ENCODE measurements around the gene KCNS1.

The KCNS1 gene

GRCh38 chr20:45056473-45057173 lies 44.3 kb downstream of the KCNS1 start:
- peak overlapping the region; percentile 71 for H3K27ac Mint-ChIP-seq
- H3K4me1 Mint-ChIP-seq (ENCODE audit: low read depth) = peaks cover 87% of the 10 kb centered on the region
- no peaks in the 10 kb centered on the region for H3K27me3 Mint-ChIP-seq
- no peak for DNase-seq
- H3K4me3 Mint-ChIP-seq = no peak overlapping the region
- peaks cover 96% of the 10 kb centered on the region for H3K36me3 Mint-ChIP-seq (ENCODE audit: low read depth)
- H3K9me3 Mint-ChIP-seq = no peaks in the 10 kb centered on the region

DNA sequence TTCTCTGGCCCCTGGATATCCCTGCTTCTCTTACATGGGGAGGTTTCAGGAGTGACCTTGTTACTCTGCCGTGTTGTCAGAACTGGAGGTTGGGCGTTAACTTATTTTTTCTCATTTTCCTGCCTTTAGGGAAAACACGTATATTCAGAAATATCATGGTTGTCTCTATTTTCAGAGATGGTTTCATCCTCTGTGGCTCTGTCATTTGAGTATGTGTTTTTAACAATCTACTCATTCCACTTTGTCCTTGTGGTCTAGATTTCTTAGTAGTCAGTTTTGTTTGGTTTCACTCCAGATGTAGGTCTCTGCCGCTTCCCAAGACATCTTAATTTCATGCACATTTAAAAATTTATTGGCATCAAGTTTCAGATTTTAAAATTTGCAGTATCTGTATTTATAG lies 45.9 kb downstream of the KCNS1 start:
- peaks cover 88% of the 10 kb centered on the region for H3K36me3 Mint-ChIP-seq (ENCODE audit: low read depth)
- no peaks in the 10 kb centered on the region for H3K9me3 Mint-ChIP-seq
- H3K27me3 Mint-ChIP-seq = no peaks in the 10 kb centered on the region
- peaks cover 80% of the 10 kb centered on the region for H3K4me1 Mint-ChIP-seq (ENCODE audit: low read depth)
- H3K27ac Mint-ChIP-seq = peak overlapping the region; percentile 76
- H3K4me3 Mint-ChIP-seq = no peak overlapping the region
- DNase-seq = no peak

DNA sequence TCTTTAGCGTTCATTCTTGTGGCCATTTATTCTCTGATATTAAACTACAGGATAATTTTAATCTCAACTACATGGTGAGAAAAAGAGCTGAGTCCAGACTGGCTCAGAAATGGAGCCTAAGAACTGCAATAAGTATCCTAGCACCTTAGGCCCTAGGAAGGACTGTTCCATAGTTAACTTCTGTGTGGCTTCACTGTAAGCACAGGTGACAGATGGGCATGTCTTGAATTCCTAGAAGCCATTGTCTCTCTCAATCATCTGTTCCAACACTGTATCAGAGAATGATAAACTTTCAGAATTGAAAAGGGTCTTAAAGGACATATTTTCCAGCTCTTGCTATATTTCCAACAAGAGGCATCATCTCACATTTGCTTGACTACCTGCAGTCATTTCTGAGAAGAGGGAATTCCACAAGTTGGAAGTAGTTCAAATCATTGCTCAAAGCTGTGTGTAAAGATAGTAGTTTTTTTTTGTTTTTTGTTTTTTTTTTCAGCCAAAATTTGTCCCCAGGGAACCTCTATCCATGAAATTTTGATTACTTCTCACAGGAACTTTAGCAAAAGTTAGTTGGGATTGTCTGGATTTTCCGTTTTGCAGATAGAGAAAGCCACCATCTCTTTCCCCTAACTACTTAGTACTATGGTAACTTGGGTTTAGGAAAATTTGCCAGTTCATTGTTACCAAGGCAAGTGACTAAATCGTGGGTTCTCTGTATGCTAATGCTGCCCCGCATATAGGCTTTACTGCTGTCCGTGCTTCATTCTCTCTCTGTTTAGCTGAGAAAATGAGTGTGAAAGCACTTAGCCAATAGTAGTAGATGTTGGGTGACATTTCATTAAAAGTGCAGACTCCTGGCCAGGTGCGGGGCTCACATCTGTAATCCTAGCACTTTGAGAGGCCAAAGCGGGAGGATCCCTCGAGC lies 47.2 kb downstream of the KCNS1 start:
- H3K27me3 Mint-ChIP-seq = no peaks in the 10 kb centered on the region

GRCh38 chr20:45052698-45053429 lies 48.1 kb downstream of the KCNS1 start:
- Mint-ChIP-seq H3K4me1 (ENCODE audit: low read depth) (peaks cover 84% of the 10 kb centered on the region), H3K4me3 (peak overlapping the region; percentile 19), H3K27me3 (no peaks in the 10 kb centered on the region), H3K36me3 (ENCODE audit: low read depth) (peaks cover 90% of the 10 kb centered on the region), H3K27ac (peak overlapping the region; percentile 91), H3K9me3 (no peaks in the 10 kb centered on the region)
- no peak for DNase-seq

More for the DNA sequence above, 47.2 kb downstream of the KCNS1 start:
- H3K9me3 Mint-ChIP-seq = no peaks in the 10 kb centered on the region
- no peak for DNase-seq
- H3K27ac Mint-ChIP-seq = peak overlapping the region; percentile 91
- H3K4me1 Mint-ChIP-seq (ENCODE audit: low read depth) = peaks cover 84% of the 10 kb centered on the region
- H3K4me3 Mint-ChIP-seq = peak overlapping the region; percentile 19
- peaks cover 90% of the 10 kb centered on the region for H3K36me3 Mint-ChIP-seq (ENCODE audit: low read depth)

DNA sequence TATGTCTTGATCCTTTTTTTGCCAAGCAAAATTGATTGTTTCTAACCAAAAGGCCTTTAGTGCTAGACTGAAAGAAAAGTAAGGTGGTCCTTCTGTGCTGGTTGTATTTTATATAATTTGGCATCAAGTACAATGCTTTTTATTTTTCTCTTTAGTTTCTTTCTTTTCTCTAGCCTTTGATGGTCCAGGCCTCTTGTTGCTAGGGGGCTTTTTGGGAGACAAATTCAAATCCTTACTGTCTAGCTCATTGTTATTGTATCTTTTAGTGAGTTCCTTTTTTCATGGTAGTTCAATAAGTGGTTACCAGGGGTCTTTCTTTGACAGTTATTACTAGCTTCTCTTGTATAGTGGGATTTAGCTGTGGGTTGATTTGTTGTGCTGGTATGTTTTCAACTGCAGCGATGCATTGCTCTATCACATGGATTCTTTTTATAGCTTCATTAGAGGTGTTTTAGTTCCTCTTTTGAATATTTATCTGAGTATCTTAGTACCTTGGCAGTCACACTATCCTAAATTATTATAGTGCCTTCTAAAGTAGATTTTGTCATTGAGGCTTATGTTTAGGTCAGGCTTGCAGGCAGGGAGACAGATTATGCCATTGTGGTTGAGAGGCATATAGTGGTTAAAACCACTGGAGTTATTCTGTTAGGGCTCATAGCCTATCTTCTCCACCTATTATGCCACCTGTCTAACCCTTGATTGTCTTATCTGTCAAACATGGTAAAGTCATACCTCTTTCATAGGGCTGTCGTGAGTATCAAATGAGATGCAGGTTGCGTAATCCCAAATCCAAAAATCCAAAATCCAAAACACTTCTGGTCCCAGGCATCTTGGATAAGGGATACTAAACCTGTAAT lies 49.5 kb downstream of the KCNS1 start:
- H3K9me3 Mint-ChIP-seq = no peaks in the 10 kb centered on the region
- DNase-seq = no peak
- H3K4me1 Mint-ChIP-seq (ENCODE audit: low read depth) = peaks cover 85% of the 10 kb centered on the region
- H3K27me3 Mint-ChIP-seq = no peaks in the 10 kb centered on the region
- no peak overlapping the region for H3K4me3 Mint-ChIP-seq
- peaks cover 88% of the 10 kb centered on the region for H3K36me3 Mint-ChIP-seq (ENCODE audit: low read depth)
- peak overlapping the region; percentile 59 for H3K27ac Mint-ChIP-seq

GRCh38 chr20:45049904-45050471 lies 50.9 kb downstream of the KCNS1 start:
- Mint-ChIP-seq H3K27me3 (no peaks in the 10 kb centered on the region), H3K36me3 (ENCODE audit: low read depth) (peaks cover 87% of the 10 kb centered on the region), H3K4me3 (peak overlapping the region; percentile 21), H3K9me3 (no peaks in the 10 kb centered on the region), H3K27ac (peak overlapping the region; percentile 78), H3K4me1 (ENCODE audit: low read depth) (peaks cover 77% of the 10 kb centered on the region)
- no peak for DNase-seq

DNA sequence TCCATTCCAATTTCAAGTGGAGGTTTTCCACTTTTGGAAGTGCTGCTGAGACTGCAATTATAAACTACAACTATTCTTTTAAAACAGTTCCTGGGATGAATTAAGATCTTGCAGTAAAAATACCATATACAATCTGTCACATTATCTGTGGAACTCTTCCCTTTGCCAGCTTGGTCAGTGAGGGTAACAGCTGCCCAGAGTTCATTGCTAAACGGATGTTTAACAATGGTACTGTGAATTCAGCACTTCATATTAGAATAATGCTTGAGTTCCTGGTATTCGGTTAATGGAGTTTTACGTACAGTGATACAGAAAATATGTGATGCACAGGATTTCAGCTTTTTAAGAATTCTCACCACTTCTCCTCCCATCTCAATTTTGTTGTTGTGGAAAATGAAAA lies 51.5 kb downstream of the KCNS1 start:
- H3K27ac Mint-ChIP-seq = peak overlapping the region; percentile 78
- DNase-seq = no peak
- H3K4me1 Mint-ChIP-seq (ENCODE audit: low read depth) = peaks cover 73% of the 10 kb centered on the region
- H3K4me3 Mint-ChIP-seq = peak overlapping the region; percentile 21
- peaks cover 83% of the 10 kb centered on the region for H3K36me3 Mint-ChIP-seq (ENCODE audit: low read depth)
- no peaks in the 10 kb centered on the region for H3K27me3 Mint-ChIP-seq
- H3K9me3 Mint-ChIP-seq = no peaks in the 10 kb centered on the region

DNA sequence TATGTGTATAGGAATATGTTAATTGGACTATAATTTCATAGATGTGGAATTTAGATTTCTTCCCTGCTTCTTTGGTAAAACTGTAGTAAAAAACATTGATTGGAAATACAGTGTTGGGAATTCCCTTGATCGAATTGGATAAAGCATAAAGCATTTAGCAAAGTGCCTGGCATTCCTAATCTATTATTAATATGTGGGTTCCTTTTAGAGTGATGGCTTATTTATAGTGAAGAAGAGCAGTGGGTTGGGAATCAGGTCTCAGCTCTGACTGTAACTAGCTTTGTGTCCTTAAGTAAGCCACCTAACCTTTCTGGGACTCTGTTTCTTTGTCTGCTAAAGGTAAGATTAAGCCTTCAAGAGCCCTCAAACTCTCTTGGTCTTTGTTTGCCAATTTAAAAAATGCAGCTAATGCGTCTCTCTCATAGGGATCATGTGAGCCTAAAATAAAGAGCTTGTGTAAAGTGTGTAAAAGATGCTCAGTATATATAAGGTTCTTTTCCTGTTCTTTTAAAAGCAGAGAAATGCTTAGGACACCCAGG lies 53.3 kb downstream of the KCNS1 start:
- no peaks in the 10 kb centered on the region for H3K9me3 Mint-ChIP-seq
- H3K4me1 Mint-ChIP-seq (ENCODE audit: low read depth) = peaks cover 73% of the 10 kb centered on the region
- no peaks in the 10 kb centered on the region for H3K27me3 Mint-ChIP-seq
- peaks cover 85% of the 10 kb centered on the region for H3K36me3 Mint-ChIP-seq (ENCODE audit: low read depth)
- no peak for DNase-seq
- H3K4me3 Mint-ChIP-seq = no peak overlapping the region
- peak overlapping the region; percentile 78 for H3K27ac Mint-ChIP-seq

GRCh38 chr20:45044601-45045000 lies 56.3 kb downstream of the KCNS1 start:
- peaks cover 79% of the 10 kb centered on the region for H3K4me1 Mint-ChIP-seq (ENCODE audit: low read depth)
- H3K27me3 Mint-ChIP-seq = no peaks in the 10 kb centered on the region
- no peaks in the 10 kb centered on the region for H3K9me3 Mint-ChIP-seq
- H3K36me3 Mint-ChIP-seq (ENCODE audit: low read depth) = peaks cover 93% of the 10 kb centered on the region
- no peak overlapping the region for H3K4me3 Mint-ChIP-seq
- peak overlapping the region; percentile 90 for H3K27ac Mint-ChIP-seq
- DNase-seq = no peak

- peaks cover 93% of the 10 kb centered on the region for H3K36me3 Mint-ChIP-seq (ENCODE audit: low read depth)
- H3K9me3 Mint-ChIP-seq = no peaks in the 10 kb centered on the region
- no peak overlapping the region for H3K4me3 Mint-ChIP-seq
- peak overlapping the region; percentile 90 for H3K27ac Mint-ChIP-seq
- H3K4me1 Mint-ChIP-seq (ENCODE audit: low read depth) = peaks cover 79% of the 10 kb centered on the region
- DNase-seq = no peak
- no peaks in the 10 kb centered on the region for H3K27me3 Mint-ChIP-seq
Measured at GRCh38 chr20:45044084-45044573, 56.8 kb downstream of the KCNS1 start.

- Mint-ChIP-seq H3K4me1 (ENCODE audit: low read depth) (peaks cover 77% of the 10 kb centered on the region), H3K9me3 (no peaks in the 10 kb centered on the region), H3K4me3 (no peak overlapping the region), H3K27me3 (no peaks in the 10 kb centered on the region), H3K27ac (peak overlapping the region; percentile 81), H3K36me3 (ENCODE audit: low read depth) (peaks cover 87% of the 10 kb centered on the region)
- DNase-seq = no peak
Measured at GRCh38 chr20:45042978-45043377, 57.9 kb downstream of the KCNS1 start.
